Right ventricle myocardium superior (tissue), 1 donor: ENCODE data around the gene CEACAM1. TPM values are rescaled to one million over a fixed set of nuclear protein-coding genes. Genes with fewer than 3 reads are reported as not detected.
"Not testable (repeated sequence)": the region's sequence is repeated elsewhere in the genome, so short reads cannot be mapped to it uniquely, and the experiment has no call there.

ENCODE experiments used
- ATAC-seq: fragments of 200-7000 bp; cut with Tn5 transposase; one replicate; pipeline ENCODE4 v1.9.1; 2020; ENCODE audit warnings: mild to moderate bottlenecking; ENCODE audit not compliant: poor library complexity
- DNase-seq: peaks from one replicate; pipeline ENCODE4 v3.0.0-alpha.2; 2020
- intact Hi-C: fragments of 100-400 bp; cut with DNase I; formaldehyde crosslinking; loops from one replicate; pipeline ENCODE4 v1.11.2; 2022
- long read RNA-seq: library from polyadenylated mRNA; unstranded; transcript quantifications from one replicate; pipeline ENCODE4 v2.0.0, GENCODE V29; 2021
- total RNA-seq: library from RNA; stranded (reverse); fragmentation: NEBNext Ultra II Directional; extraction: Animal tissue kit (Norgen Biotek cat#: 25700); gene quantifications from one replicate; pipeline ENCODE4 v1.2.1, GENCODE V29; 2021
- donor health status: DM: no; HTN: yes; CAD: no; lungs with severe emphysema.

The CEACAM1 gene
- 2.6 TPM for total RNA-seq
- long read RNA-seq, partial matches to known transcripts = 2 of 4 reads
- long read RNA-seq, other reads (novel, unspliced or antisense) = 1 of 4 reads

- ATAC-seq (peak; percentile 74), DNase-seq (peak; percentile 61)
- intact Hi-C loops = loop anchor here (5.0 kb wide), 2 partner anchors 61 to 76 kb away; no protein-coding TSS in a partner anchor
Observed at GRCh38 chr19:42528354-42529247, at the start of gene CEACAM1. CEACAM1 (minus strand) TSS chr19:42528481; CDS start chr19:42528374, 107 bp downstream.

- no peak for DNase-seq
- intact Hi-C loops = no loop called here
- ATAC-seq = no peak
Observed at GRCh38 chr19:42577016-42577415, 48.7 kb upstream of the CEACAM1 start.

- ATAC-seq = no peak
- DNase-seq = no peak
- intact Hi-C loops = no loop called here
Observed at GRCh38 chr19:42576241-42576640, 48.0 kb upstream of the CEACAM1 start.

DNA sequence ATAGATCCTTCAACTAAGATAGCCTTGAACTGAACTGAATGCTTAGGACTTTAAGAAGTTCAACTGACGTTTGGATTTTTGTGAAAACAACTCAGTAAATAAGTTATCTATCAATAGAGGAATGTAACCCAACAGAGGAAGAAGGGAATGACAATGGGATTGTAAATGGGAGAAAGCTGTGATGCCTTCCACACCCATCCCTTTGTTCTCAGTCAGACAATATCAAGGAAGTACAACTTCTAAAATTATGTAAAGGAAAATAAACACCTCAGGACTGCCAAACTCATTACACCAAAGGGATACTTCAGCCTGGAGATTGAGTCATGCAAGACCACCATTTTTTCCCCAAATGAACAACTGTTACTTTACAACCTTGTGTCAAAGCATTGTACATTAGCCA, 45.4 kb upstream of the CEACAM1 start:
- ATAC-seq = no peak
- no peak for DNase-seq
- intact Hi-C loops = no loop called here

DNA sequence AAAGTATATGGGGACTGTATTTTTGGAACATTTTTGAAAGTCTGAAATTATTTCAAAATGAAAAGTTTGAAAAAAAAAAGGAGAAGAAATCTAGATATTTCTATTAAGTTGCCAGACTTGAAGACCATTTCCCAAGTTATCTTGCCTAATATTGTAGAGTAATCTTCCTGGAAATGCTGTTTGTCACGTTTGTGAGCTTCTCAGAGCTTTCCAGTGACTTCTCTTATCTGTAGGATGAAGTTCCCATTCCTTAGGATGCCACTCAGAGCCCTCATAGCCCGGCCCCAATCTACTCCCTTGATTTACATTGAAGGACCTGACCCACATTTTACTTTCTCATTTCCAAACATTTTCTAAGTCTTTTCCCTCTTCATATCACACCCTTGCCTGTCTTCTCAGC, 42.8 kb upstream of the CEACAM1 start:
- intact Hi-C loops = no loop called here
- no peak for DNase-seq
- ATAC-seq = no peak

DNA sequence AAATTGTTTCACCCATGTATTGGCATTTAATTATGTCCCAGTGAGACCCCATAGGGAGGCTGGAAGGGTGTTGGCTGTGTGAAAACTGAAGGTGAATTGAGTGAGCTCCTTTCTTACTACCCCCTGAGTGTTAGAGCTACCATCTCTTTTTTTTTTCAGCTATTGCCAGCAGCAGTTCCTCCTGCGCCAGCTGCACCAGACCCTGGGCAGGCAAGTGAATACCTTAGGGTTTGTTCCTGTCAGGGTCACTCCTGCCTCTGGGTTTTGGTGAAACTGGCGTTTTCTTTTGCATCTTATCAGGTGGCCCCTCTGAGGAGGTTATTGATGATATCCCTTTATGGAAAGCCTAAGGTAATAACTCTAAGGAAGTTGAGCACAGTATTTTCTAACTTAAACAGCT, 40.9 kb upstream of the CEACAM1 start:
- ATAC-seq (no peak), DNase-seq (no peak)
- intact Hi-C loops = no loop called here

- DNase-seq (no peak), ATAC-seq (no peak)
- intact Hi-C loops = no loop called here
Observed at GRCh38 chr19:42568006-42568405, 39.7 kb upstream of the CEACAM1 start.

GRCh38 chr19:42567567-42567966, 39.3 kb upstream of the CEACAM1 start:
- no peak for DNase-seq
- ATAC-seq = no peak
- intact Hi-C loops = no loop called here

GRCh38 chr19:42563352-42564210, 35.3 kb upstream of the CEACAM1 start:
- intact Hi-C loops = no loop called here
- peak; percentile 87 for ATAC-seq
- DNase-seq = no peak

- DNase-seq (no peak), ATAC-seq (no peak)
- intact Hi-C loops = no loop called here
Observed at GRCh38 chr19:42561512-42561911, 33.2 kb upstream of the CEACAM1 start.

DNA sequence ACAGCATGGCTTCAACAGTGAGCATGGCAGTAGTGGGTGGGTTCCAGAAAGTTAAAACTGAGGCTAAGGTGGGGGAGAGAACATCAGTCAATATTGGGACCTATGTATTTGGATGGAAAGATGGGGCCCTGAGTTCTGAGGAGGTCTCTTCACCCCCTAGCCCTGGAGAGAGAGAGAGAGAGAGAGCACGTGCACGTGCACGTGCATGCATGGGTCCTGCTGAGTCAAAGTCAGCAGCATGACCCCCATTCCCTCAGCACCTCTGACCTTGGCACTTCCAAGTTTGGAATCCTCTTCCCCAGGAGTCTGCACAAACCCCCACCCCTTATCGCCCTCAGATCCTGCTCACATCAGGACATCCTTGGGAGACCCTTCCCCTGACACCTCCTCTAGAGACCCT, 32.5 kb upstream of the CEACAM1 start:
- DNase-seq (no peak), ATAC-seq (no peak)
- intact Hi-C loops = no loop called here

DNA sequence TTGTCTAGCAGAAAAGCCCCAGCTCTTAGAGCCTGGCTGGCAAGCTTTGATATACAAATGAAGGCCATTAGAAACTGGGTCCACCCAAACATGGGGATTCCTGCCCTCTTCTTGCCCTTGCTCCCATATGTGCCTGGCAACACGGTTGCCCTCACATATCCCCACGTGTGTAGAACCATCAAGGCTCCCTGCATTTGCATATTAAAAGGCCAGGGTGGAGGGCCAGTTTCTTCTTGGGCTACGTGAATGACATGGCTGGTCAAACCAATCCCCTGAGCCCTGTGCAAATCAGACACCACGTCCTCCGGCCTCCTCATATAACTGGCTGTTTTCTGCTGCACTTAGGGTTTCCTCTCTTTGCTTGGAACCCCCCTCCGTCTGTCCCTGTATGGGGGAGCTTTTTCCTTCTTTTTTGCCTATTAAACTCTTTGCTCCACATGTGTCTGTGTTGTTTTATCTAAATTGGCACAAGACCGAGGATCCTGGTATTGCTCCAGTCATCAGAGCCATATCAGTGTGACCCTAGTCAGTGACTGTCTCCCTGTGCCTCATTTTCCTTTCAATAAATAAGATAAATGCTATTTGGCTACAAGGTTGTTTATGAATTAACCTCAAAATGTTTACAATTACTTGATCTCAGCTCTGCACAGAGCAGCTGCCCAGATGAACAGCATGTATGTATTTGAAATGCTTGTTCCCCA, 30.3 kb upstream of the CEACAM1 start:
- DNase-seq (no peak), ATAC-seq (no peak)
- intact Hi-C loops = no loop called here

DNA sequence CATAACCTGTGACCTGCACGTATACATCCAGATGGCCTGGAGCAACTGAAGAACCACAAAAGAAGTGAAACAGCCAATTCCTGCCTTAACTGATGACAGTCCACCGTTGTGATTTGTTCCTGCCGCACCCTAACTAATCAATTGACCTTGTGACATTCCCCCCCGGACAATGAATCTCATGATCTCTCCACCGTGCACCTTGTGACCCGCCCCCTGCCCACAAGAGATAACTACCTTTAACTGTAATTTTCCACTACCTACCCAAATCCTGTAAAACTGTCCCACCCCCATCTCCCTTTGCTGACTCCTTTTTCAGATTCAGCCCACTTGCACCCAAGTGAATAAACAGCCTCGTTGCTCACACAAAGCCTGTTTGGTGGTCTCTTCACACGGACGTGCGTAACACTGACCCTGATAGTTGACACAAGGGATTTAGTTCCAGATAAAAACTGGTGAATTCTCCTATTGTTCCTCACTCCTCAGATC, 29.1 kb upstream of the CEACAM1 start:
- intact Hi-C loops, ATAC-seq, DNase-seq: not testable (repeated sequence)

GRCh38 chr19:42555801-42556200, 27.5 kb upstream of the CEACAM1 start:
- DNase-seq = no peak
- intact Hi-C loops = no loop called here
- no peak for ATAC-seq

DNA sequence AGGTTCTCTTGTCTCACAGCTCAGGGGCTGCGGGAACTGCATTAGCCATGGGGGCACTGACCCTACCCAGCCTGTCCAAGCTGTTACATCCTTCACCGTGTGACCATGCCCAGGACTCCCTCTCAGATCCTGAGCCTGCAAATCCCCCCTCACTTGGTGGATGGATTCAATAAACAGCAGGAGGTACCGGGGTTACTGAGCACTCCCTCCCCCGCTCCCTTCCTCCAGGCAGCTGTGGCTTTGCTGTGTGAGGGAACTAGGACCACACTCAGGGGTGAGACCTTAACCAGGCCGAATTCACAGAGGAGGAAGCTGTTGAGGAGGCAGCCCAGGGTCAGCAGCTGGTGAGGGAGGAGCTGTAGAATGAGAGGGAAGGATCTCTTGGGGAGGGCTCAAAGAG, 27.0 kb upstream of the CEACAM1 start:
- ATAC-seq (peak; percentile 63), DNase-seq (peak; percentile 53)
- intact Hi-C loops = no loop called here

DNA sequence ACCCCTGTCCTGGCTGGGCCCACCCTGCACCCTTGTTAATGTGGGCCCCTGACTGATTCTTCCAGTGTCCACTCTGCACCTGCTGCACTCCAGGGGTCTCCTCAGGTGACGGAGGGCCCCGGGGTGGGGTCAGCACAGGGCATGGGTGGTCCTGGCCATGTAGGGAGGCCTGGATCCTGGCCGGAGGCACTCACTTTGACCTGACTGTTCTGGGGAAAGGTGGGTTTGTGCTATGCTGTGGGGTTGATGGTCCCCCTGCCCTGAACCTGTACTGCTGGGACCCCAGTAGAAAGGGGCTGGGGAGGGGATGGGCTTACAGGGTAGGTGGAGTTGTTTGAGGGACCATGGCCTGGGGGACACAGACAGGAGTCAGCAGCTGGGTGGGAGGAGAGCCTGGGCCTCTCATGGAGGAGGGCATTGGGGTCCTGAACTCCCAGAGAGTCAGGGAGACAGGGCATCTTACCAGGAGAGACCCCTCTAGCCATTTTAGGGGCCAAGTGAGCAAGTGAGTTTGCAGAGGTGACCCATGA, 25.8 kb upstream of the CEACAM1 start:
- ATAC-seq (no peak), DNase-seq (no peak)
- intact Hi-C loops = no loop called here

GRCh38 chr19:42553292-42554045, 25.2 kb upstream of the CEACAM1 start:
- intact Hi-C loops = no loop called here
- ATAC-seq = peak; percentile 67
- peak; percentile 59 for DNase-seq
